ENCODE results near the gene FRMD4A.
"Not testable (repeated sequence)": the region's sequence is repeated elsewhere in the genome, so short reads cannot be mapped to it uniquely, and the experiment has no call there.

Gene FRMD4A

DNA sequence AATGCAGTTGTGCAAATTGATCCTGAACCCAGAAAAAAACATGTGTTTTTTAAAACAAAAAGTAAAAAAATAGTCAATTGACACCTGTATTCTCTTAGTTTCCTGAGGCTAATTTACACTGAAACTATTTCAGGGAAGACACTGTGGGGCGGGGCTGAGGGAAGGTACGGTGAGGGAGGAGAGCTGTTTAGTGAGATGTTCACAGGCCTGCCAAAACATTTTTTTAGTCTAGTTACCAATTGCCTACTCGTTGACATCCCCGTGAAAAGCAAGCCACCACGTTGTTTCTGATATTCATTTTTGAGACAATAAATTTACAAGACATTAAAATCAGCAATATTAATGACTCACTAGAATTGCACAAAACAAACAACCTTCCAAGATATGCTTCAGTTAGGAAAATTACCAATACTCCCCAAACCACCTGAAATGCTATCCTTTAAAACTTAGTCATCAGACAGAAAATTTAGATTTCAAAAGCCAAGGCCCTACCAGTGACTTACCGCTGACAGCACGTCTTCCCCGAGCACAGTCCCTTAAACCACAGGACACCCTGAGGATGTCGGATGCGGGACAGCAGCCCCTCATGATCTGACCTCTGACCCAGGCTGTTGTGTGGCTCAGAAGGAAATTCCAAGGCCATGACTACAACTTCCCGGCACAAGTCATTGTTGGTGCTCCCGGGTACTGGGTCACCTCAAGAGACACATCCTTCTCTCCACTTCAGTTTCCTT lies 464.8 kb downstream of the FRMD4A start:
- in situ Hi-C loops (cut with MboI; ENCODE audit: low sequenced_read_pairs), result no loop called here

DNA sequence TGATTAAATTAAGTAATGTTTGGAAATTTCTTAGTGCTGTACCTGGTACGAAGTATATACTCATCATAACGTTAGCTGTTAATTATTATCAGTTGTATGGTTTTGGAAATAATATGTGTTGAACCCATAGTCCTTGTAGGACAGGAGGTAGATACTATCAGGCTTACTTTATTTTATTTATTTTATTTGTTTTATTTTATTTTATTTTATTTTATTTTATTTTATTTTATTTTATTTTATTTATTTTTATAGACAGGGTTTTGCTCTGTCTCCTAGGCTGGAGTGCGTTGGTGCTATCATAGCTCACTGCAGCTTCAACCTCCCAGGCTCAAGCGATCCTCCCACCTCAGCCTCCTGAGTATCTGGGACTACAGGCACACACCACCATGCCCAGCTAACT lies 465.5 kb downstream of the FRMD4A start:
- in situ Hi-C loops (cut with MboI; ENCODE audit: low sequenced_read_pairs), result not testable (repeated sequence)

DNA sequence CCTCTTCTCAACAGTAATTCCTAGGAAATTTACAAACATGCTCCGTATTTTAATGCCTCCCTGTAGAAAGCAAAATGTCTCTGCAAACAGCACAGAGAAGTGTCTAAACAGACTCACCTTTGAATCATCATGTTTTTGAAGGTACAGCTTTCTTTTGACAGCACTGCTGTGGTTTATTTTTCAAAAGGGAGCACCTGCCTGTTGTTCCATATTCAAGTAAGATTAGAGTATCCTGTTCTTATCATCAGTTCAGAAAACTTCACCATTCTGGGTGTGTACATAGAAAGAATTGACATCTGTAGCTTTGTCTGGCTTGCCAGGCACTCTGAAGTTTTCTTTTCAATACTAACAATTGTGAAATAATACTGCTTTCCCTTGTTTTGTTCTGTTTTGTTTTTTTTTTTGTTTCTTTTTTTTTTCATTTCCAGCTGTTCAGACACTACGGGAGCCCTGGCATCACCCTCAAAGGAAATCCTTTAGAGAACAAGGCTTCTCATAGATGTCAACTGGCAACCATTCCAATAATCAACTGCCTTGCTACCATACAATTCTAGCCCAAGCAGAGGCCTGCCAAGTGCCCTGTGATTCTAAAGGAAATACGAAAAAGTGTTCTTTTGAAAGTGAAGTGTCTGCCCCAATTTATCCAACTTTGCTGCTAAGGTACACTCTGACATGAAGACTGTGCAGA lies 468.0 kb downstream of the FRMD4A start:
- in situ Hi-C loops (cut with MboI; ENCODE audit: low sequenced_read_pairs), result no loop called here

DNA sequence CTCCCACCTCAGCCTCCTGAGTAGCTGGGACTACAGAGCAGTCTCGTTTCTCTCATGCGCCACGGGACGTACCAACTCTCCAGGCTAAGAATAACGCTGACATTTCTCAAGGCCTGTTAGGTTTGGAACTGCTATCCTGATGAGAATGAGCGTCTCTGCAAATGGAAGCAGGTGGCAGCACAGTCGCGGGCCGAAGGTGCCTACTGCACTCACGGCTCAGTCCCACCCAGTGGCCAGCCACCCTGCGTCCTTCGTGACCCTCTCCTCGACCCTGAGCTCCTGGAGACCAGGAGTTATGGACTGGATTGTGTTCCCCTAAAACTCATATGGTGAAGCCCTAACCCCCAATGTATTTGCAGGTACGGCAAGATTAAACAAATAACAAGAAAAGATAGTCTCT lies 469.8 kb downstream of the FRMD4A start:
- in situ Hi-C loops (cut with MboI; ENCODE audit: low sequenced_read_pairs), result no loop called here

DNA sequence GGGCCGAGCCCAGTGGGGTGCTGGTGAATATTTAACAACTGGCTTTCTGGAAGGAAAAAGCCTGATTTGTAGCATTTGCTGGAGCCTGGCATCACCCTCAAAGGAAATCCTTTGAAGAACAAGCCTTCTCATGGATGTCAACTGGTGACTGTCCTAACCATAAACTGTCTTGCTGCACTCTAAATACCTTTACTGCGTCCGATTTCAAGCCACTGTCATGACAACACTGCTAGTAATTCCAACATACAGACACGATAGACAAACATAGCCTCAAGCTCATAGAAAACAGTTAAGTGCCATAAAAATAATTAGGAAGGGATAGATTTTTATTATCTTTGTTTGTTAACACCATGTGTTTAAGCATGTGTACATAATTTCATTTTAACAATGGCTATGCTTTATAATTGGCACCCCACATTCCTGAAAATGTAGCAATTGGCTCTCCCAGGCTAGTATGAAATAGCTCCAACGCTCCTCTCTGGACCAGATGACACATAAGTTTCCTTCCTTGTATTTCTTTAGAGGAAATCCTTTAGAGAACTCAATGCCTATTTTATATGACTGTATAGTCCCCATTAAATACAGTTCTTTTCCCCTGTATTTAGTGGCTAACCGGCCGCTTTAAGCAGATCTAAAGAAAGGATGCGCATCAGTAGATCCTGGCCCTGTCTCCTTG lies 470.6 kb downstream of the FRMD4A start:
- in situ Hi-C loops (cut with MboI; ENCODE audit: low sequenced_read_pairs), result no loop called here

DNA sequence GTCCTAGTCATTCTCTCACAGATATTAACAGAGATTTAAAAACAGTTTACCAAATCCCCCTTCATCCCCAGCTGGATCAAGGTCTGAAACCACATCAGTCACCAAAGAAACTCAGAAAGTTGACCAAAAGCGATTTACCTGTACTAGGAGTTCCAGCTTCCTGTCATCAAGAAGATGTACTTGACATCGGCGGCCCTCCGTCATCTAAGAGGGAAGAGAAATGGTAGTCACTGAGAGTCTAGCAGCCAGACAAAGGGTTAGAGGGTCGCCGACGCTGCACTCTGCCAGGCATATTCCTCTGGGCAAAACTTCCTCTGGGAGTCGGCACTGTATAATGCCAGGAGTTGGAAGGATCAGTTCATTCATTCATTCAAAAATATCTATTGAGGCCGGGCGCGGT lies 472.0 kb downstream of the FRMD4A start:
- in situ Hi-C loops (cut with MboI; ENCODE audit: low sequenced_read_pairs), result no loop called here

DNA sequence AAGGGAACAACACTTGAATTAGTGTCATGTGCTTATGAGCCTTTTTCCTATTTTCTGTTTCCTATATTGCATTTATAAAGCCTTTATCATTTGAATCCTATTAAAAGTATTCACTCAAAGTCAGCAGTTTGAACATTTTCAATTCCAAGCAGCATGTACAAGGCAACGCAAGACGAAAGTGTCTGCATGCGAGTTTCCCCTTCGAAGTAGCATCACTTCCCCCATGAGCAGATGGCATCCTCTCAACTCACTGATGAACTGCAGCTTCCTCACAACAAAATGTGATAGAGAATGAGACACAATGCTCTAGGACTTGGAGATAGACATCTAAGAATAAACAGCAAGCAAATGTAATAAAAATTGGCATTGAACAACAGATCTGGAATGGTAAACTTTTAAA lies 473.3 kb downstream of the FRMD4A start:
- in situ Hi-C loops (cut with MboI; ENCODE audit: low sequenced_read_pairs), result no loop called here

DNA sequence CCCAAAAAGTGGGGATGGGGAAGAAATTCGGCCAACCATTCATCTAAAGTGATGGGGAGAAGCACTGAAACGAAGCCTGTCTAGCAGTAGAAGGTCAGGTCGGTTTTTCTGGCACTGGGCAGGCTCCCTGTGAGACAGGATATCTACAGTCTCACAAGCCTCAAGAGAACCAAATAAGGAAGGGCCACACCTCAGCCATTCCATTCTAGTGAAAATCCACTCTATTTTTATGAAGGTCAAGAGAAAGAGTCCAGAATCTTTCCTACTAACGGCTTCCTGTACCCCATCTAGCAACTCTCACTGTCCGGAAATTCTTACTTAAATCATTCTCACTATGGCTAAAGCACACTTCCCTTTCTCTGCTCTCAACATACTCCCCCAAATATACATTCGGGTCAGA lies 476.9 kb downstream of the FRMD4A start:
- in situ Hi-C loops (cut with MboI; ENCODE audit: low sequenced_read_pairs), result no loop called here

DNA sequence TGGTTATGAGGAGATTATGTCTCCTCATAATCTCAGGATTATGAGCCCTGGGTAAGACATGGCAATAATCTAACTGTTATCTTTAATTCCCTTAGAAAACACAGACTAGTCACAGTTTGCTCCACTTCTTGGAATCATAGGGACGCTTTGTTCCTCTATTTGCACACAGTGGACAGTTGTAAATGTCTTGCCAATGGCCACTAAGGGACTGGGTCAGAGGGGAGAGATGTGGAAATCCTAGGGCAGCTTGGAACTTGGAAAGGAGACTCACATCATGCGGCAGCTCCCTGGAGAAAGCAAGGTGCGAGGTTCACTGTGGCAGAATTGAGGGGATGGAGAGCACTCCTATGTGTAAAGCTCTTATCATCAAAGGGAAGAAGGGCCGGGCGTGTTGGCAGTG lies 477.9 kb downstream of the FRMD4A start:
- in situ Hi-C loops (cut with MboI; ENCODE audit: low sequenced_read_pairs), result no loop called here

DNA sequence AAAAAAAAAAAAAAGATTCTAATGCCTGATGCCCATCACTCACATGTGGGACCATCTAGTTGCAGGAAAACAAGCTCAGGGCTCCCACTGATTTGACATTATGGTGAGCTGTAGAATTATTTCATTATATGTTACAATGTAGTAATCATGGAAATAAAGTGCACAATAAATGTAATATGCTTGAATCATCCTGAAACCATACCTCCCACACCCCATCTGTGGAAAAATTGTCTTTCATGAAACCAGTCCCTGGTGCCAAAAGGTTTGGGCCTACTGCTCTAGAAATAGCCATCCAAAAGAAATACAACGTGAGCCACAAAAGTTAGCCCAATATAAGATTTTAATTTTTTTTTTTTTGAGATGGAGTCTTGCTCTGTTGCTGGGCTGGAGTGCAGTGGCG lies 478.8 kb downstream of the FRMD4A start:
- in situ Hi-C loops (cut with MboI; ENCODE audit: low sequenced_read_pairs), result no loop called here

DNA sequence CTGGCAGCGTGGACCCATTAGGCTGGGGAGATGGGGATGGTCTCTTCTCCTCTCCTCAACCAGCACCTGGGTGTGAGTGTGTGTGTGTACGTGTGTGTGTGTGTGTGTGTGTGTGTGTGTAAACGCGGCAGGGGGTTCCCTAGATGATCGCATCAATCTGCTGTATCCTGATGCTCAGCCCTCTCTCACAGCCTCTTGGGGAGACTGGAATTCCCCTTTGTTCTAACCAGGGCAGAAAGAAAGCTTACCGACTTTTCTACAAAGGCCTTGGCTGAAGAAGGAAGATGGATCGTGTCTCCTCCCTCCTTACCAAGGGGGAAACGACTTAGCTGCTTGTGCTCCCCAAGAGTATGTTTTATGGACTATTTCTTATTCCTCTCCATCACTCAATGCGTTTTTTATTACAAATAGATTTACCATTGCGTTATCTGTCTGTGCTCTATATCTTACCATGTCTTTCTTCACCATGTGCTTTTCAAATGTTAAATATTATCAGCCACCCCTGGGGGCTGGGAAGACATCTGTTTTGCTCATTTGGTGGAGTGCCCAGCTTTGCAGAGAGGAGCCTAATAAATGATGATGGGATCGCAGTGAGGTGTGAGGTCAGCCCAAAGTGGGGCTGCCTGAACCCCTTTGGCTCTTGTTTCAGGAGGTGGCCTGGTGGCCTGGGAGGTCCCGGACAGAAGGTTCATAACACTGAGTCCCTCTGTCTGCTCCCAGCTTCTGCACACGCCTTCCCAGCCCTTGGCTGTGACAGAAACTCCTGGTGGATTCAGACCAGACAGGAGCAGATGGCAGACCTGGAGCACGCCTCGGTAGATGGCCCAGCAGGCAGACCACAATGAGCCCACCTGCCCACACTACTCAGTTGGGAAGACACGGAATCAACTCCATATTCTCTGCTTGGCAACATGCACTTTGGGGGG lies 481.9 kb downstream of the FRMD4A start:
- in situ Hi-C loops (cut with MboI; ENCODE audit: low sequenced_read_pairs), result no loop called here

DNA sequence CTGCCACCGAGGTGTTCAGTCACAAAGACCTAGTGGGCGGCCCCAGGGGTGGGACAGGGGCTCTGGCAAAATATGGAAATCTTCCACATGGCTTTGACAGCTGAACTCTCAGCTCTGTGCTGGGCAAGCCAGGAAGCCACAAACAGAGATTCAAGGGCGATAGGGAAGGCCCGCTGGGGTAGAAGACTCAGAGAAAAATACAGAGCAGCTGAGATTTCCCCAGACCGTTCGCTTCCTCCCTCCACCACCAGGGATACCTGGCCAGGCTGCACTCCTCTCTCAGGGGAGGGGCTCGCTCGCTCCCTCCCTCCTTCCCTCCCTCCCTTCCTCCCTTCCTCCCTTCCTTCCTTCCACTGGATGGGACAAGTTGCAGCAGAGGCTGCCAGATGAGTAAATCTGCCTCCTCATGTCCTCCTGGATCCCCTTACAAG lies 483.5 kb downstream of the FRMD4A start:
- in situ Hi-C loops (cut with MboI; ENCODE audit: low sequenced_read_pairs), result no loop called here

DNA sequence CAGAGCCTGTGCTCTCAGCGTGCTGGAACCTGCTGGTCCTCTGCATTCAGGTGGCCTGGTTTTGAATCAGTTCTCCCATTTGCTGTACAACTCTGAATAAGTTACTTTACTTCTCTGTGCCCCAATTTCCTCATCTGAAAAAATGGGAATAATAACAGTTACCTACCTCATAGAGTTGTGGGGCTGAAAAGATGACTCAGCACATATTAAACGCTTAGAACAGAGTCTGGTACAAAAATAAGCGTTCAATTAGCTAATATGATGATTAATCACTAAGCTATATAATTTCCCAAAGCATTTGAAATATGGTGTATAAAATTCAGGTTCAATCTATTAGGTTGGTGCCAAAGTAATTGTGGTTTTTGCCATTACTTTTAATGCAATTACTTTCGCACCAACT lies 484.8 kb downstream of the FRMD4A start:
- in situ Hi-C loops (cut with MboI; ENCODE audit: low sequenced_read_pairs), result no loop called here

DNA sequence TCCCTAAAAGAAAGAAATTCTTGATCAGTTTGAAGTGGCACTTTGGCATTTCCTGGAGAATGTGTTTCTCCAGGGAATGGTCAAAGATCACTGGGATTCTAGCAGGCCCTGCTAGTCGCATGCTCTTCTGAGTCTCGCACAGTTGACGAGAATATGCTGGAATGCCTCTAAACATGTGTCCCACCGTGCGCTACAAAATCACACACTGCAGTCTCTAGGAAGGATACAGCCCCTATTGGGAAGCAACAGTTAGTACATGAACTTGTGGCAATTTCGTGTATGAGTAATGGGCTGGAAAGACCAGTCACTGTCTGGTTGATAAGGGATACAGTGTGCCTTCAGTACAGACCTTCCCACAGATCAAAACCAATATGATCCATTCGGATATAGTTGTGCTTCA lies 486.1 kb downstream of the FRMD4A start:
- in situ Hi-C loops (cut with MboI; ENCODE audit: low sequenced_read_pairs), result no loop called here

DNA sequence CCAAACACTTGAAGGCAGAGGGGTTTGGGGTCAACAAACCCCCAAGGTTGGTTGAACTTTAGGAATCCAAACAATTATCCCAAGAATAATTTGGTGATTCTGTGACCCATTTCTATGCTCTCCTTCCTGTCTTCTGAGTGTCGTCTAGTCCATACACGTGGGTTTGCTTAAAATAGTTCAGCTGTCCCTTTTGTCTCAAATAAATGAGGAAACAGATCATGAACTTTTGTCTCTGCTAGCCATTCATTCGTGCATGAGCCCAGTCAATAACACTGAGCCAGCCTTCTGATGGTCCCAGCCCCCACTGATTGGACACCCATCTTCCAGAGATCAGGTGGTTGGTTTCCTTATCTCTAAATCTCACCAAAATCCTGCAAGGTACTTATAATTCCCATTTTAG lies 488.6 kb downstream of the FRMD4A start:
- in situ Hi-C loops (cut with MboI; ENCODE audit: low sequenced_read_pairs), result no loop called here

DNA sequence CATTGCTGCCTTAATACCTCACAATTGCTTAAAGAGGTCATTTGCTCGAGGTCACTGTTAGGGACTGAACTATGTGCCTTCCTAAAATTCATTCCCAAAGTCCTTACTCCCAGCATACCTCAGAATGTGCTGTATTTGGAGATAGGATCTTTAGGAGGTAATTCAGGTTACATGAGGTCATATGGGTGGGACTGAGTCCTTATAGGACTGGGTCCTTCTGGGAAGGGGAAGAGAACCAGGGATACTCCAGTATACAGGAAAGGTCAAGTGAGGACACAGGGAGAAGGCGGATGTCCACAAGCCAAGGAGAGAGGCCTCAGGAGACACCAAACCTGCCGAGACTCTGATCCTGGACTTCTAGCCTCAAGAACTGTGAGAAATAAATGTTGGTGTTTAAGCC lies 490.7 kb downstream of the FRMD4A start:
- in situ Hi-C loops (cut with MboI; ENCODE audit: low sequenced_read_pairs), result no loop called here

DNA sequence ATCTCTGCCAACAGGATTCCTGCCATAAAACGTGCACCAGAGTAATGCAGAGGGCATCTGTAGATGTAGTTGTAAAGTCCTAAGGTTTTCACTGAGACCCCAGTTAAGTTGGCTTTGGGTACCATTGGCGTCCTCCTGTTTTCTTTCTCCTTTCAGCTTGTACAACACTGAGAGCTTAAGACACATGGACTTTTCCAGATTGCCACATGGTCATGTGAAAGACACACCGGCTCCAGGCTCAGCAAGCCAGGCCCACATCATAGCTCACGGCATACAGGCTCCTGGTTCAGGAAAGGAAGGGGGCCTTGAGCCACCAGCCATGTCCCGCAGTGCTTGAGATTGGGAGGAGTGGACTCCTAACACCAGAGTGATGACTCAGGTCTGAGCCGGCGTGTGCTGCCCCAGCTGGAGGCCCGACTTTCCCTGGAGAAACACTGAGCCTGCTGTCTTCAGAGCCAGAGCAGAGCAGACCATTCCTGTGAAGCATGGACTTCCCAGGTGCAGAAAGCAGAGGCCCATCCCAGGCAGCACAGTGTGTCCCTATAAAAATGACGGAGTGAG lies 491.2 kb downstream of the FRMD4A start:
- in situ Hi-C loops (cut with MboI; ENCODE audit: low sequenced_read_pairs), result no loop called here

DNA sequence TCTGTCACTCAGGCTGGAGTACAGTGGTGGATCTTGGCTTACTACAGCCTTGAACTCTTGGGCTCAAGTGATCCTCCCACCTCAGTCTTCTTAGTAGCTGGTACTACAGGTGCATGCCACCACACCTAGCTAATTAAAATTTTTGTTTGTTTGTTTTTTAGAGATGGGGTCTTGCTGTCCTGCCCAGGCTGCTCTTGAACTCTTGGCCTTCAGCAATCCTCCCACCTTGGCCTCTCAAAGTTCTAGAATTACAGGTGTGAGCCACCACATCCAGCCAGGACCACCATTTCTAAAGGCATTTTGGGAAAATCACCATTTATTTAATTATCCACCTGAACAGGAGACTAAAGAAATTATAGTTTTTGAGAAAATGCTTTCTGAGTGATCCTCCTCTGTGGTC lies 491.7 kb downstream of the FRMD4A start:
- in situ Hi-C loops (cut with MboI; ENCODE audit: low sequenced_read_pairs), result no loop called here

DNA sequence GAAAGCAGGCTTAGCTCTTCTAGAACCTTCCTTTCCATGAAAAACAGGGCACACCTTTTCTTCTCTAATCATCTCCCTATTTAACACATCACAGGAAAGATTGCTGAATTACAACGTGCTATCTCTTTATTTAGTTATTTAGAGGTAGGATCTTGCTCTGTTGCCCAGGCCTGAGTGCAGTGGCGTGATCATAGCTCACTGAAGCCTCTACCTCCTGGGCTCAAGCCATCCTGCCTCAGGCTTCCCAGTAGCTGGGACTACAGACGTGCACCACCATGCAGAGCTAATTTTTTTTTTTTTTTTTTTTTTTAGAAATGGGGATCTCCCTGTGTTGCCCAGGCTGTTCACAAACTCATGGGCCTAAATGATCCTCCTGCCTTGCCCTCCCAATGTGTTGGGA lies 492.8 kb downstream of the FRMD4A start:
- in situ Hi-C loops (cut with MboI; ENCODE audit: low sequenced_read_pairs), result no loop called here

DNA sequence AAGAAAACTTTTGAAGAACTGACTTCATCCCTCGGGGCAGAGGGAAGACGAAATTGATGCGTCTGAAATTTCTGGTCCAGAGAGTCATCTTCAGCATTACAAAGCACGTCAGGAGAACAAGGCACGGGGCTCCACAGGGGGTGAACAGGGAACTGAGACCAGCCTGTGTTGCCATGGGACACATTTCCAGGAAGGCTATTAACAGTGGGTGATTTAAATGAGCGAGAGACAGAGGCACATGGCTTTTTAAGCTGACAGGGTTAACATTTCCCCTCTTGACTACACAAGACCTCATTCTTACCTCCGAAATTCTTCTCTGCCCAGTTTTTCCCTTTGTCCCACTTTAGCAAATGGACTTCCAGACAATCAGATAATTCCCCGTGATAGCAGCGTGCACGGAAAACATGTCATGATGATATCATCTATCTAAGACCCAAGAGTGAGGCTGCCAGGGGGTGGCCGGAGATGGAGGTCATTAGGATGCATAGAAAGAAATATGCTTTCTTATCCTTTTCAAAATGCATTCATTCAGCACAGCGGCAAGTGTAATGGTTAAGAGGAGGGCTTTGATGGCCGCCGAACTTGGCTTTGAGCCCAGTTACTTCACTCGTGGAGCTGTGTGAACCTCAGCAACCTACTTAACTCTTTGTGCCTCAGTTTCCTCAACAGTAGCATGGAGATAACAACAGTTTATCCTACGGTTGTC lies 496.0 kb downstream of the FRMD4A start:
- in situ Hi-C loops (cut with MboI; ENCODE audit: low sequenced_read_pairs), result no loop called here

All from HL-60/S4 treated with retinoic acid at 250 ng/mL for 4 days and 3 days (cell line).